LoVo (cell line): Measurements from ENCODE around the gene SYT9.
"Not testable (repeated sequence)": the region's sequence is repeated elsewhere in the genome, so short reads cannot be mapped to it uniquely, and the experiment has no call there.

Experiments
- DNase-seq: peaks from one replicate; pipeline ENCODE4 v3.0.0-alpha.2; 2016; ENCODE audit warnings: low spot score

The SYT9 gene

GRCh38 chr11:7508087-7508486 lies 256.4 kb downstream of the SYT9 start:
- no peak for DNase-seq

- DNase-seq, result no peak
Observed at GRCh38 chr11:7509966-7510365, 258.3 kb downstream of the SYT9 start.

GRCh38 chr11:7511401-7511800 lies 259.7 kb downstream of the SYT9 start:
- no peak for DNase-seq

GRCh38 chr11:7512525-7513233 lies 261.0 kb downstream of the SYT9 start:
- DNase-seq, result no peak

GRCh38 chr11:7513234-7514098 lies 261.8 kb downstream of the SYT9 start, which contains the start of gene PPFIBP2:
PPFIBP2 (plus strand) TSS chr11:7513999; CDS start chr11:7549476, 35,477 bp downstream.
- DNase-seq, result peak; percentile 81

- DNase-seq, result no peak
Observed at GRCh38 chr11:7514099-7514591, 262.4 kb downstream of the SYT9 start.

GRCh38 chr11:7515447-7515886 lies 263.8 kb downstream of the SYT9 start:
- no peak for DNase-seq

- DNase-seq, result no peak
Observed at GRCh38 chr11:7516475-7516874, 264.8 kb downstream of the SYT9 start.

- not testable (repeated sequence) for DNase-seq
Observed at GRCh38 chr11:7517743-7518142, 266.0 kb downstream of the SYT9 start.
